Tibial nerve (tissue), 4 donors: ENCODE measurements around the gene KRT23. TPM values are rescaled to one million over a fixed set of nuclear protein-coding genes. Genes with fewer than 3 reads are reported as not detected.

Experiments
- DNase-seq, 2 donors: peaks; one replicate each; pipeline ENCODE4 v3.0.0-alpha.2; 2019; ENCODE audit warnings: low spot score in 2 of 2
- H3K27ac ChIP-seq, 4 donors: fragments of 200-600 bp; sonication (generic) in 3 of 4; one replicate each; pipeline ENCODE4 v1.5.1; 2017 to 2019; ENCODE audit warnings: mild to moderate bottlenecking in 1 of 4
- H3K27me3 ChIP-seq, 2 donors: fragments of 200-600 bp; sonication (generic) in 1 of 2; one replicate each; pipeline versions ENCODE4 v1.5.1 to v1.6.0; 2017 to 2019
- H3K36me3 ChIP-seq, 3 donors: fragments of 200-600 bp; sonication (generic); one replicate each; pipeline ENCODE4 v1.5.1; 2018 to 2019
- H3K4me1 ChIP-seq, 4 donors: fragments of 200-600 bp; sonication (generic) in 3 of 4; one replicate each; pipeline ENCODE4 v1.5.1; 2017 to 2019
- H3K4me3 ChIP-seq, 4 donors: fragments of 200-600 bp; sonication (generic) in 3 of 4; one replicate each; pipeline ENCODE4 v1.5.1; 2017 to 2019; ENCODE audit warnings: mild to moderate bottlenecking in 1 of 4, moderate library complexity in 1 of 4
- H3K9me3 ChIP-seq, 4 donors: fragments of 200-600 bp; sonication (generic) in 3 of 4; one replicate each; pipeline ENCODE4 v1.5.1; 2017 to 2019
- EP300 ChIP-seq, 2 donors: sonication (generic); formaldehyde crosslinking; IDR thresholded peaks; one replicate each; pipeline ENCODE4 v1.6.1; 2017; ENCODE audit warnings: antibody characterized with exemption in 2 of 2, mild to moderate bottlenecking in 1 of 2
- POLR2A ChIP-seq, 2 donors: fragments of 450-650 bp; IDR thresholded peaks; one replicate each; pipeline ENCODE4 v1.6.1; 2017; ENCODE audit warnings: antibody characterized with exemption in 2 of 2, mild to moderate bottlenecking in 2 of 2, moderate library complexity in 2 of 2
- WGBS, 2 donors: methylation state at CpG; one replicate each; pipeline ENCODE4 v1.1.5; 2018; 5-methylcytosine and 5-hydroxymethylcytosine counted together
- total RNA-seq, 4 donors: library from RNA; depleted of rRNA; stranded (reverse); fragments of >200 nt; gene quantifications; one replicate each; pipeline ENCODE4 v1.1.0, GENCODE V29; 2016
- TF ChIP-seq, protein P1 (sequence below), 5 experiments: fragments of 200-600 bp in 3 of 5; fragments of 450-650 bp in 2 of 5; sonication (generic) in 3 of 5; IDR thresholded peaks; one replicate each; pipeline ENCODE4 v1.5.1; 2016 to 2019; ENCODE audit warnings: antibody characterized with exemption in 5 of 5, mild to moderate bottlenecking in 3 of 5, moderate library complexity in 2 of 5

KRT23 gene
- total RNA-seq, 4 donors from 2014 or later = not detected

- DNase-seq = no peak
- H3K9me3 ChIP-seq = no peaks in the 10 kb centered on the region
- H3K36me3 ChIP-seq = no peaks in the 10 kb centered on the region
- H3K4me1 ChIP-seq = peaks cover 0 to 11% (median 0%) of the 10 kb centered on the region in 4 donors
- H3K27ac ChIP-seq = no peak overlapping the region
- TF ChIP-seq, protein P1, sequence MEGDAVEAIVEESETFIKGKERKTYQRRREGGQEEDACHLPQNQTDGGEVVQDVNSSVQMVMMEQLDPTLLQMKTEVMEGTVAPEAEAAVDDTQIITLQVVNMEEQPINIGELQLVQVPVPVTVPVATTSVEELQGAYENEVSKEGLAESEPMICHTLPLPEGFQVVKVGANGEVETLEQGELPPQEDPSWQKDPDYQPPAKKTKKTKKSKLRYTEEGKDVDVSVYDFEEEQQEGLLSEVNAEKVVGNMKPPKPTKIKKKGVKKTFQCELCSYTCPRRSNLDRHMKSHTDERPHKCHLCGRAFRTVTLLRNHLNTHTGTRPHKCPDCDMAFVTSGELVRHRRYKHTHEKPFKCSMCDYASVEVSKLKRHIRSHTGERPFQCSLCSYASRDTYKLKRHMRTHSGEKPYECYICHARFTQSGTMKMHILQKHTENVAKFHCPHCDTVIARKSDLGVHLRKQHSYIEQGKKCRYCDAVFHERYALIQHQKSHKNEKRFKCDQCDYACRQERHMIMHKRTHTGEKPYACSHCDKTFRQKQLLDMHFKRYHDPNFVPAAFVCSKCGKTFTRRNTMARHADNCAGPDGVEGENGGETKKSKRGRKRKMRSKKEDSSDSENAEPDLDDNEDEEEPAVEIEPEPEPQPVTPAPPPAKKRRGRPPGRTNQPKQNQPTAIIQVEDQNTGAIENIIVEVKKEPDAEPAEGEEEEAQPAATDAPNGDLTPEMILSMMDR (IDR thresholded peaks at IDR 0.05) = no peak
- no peak for TF ChIP-seq EP300 (IDR thresholded peaks at IDR 0.05)
- TF ChIP-seq POLR2A (IDR thresholded peaks at IDR 0.05) = no peak
- H3K4me3 ChIP-seq = no peak overlapping the region
- WGBS, 2 donors = 90 to 95% methylated on average over 2 of the region's 2 CpGs
- H3K27me3 ChIP-seq = no peaks in the 10 kb centered on the region
These were observed 13.7 kb upstream of the KRT23 start for GRCh38 chr17:40951011-40951622.

DNA sequence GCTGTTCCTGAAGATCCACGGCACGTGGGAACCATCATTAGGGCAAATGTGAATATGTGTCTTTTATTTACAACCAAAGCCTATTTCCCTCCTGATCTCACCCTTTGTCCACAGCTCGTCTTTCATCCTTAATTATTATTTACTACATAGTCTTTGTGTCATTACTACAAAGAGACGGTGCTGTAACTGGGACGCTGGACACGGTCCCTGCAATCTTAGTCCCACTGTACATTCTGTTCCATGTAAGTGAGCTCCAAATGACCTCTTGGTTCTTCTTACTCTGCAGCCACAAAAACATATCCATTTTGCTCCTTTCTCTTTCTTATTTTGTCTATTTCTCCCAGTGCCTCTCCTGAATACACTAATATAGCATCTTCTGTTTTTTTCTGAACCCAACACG is 12.7 kb upstream of the KRT23 start:
- 69 to 83% methylated on average over 7 of the region's 7 CpGs for WGBS, 2 donors
- Histone ChIP-seq H3K4me1 (peaks cover 0 to 11% (median 0%) of the 10 kb centered on the region in 4 donors), H3K9me3 (no peaks in the 10 kb centered on the region), H3K27me3 (no peaks in the 10 kb centered on the region), H3K36me3 (no peaks in the 10 kb centered on the region), H3K4me3 (no peak overlapping the region), H3K27ac (no peak overlapping the region)
- DNase-seq = no peak
- TF ChIP-seq, protein P1 (IDR thresholded peaks at IDR 0.05) = no peak
- TF ChIP-seq POLR2A (IDR thresholded peaks at IDR 0.05) = no peak

- no peaks in the 10 kb centered on the region for H3K27me3 ChIP-seq
- no peak for DNase-seq
- no peaks in the 10 kb centered on the region for H3K9me3 ChIP-seq
- TF ChIP-seq POLR2A (IDR thresholded peaks at IDR 0.05) = no peak
- no peak for TF ChIP-seq EP300 (IDR thresholded peaks at IDR 0.05)
- TF ChIP-seq, protein P1 (IDR thresholded peaks at IDR 0.05) = no peak
- no peaks in the 10 kb centered on the region for H3K36me3 ChIP-seq
- no peak overlapping the region for H3K4me3 ChIP-seq
- peaks cover 0 to 11% (median 0%) of the 10 kb centered on the region in 4 donors for H3K4me1 ChIP-seq
- H3K27ac ChIP-seq = no peak overlapping the region
- WGBS, 2 donors = 27 to 39% methylated on average over 10 of the region's 10 CpGs
These were observed 12.0 kb upstream of the KRT23 start for GRCh38 chr17:40949418-40949817.

GRCh38 chr17:40947929-40948328 is 10.5 kb upstream of the KRT23 start:
- Histone ChIP-seq H3K36me3 (no peaks in the 10 kb centered on the region), H3K4me1 (peaks cover 0 to 11% (median 0%) of the 10 kb centered on the region in 4 donors), H3K4me3 (no peak overlapping the region), H3K27ac (no peak overlapping the region), H3K27me3 (no peaks in the 10 kb centered on the region), H3K9me3 (no peaks in the 10 kb centered on the region)
- DNase-seq = no peak
- WGBS, 2 donors = 79 to 82% methylated on average over 2 of the region's 2 CpGs
- TF ChIP-seq, protein P1 (IDR thresholded peaks at IDR 0.05) = no peak
- TF ChIP-seq EP300 (IDR thresholded peaks at IDR 0.05) (no peak), POLR2A (IDR thresholded peaks at IDR 0.05) (no peak)

- H3K4me1 ChIP-seq = peaks cover 0 to 11% (median 0%) of the 10 kb centered on the region in 4 donors
- H3K27me3 ChIP-seq = no peaks in the 10 kb centered on the region
- TF ChIP-seq, protein P1 (IDR thresholded peaks at IDR 0.05) = no peak
- TF ChIP-seq POLR2A (IDR thresholded peaks at IDR 0.05) (no peak), EP300 (IDR thresholded peaks at IDR 0.05) (no peak)
- 40 to 45% methylated on average over 6 of the region's 6 CpGs for WGBS, 2 donors
- no peak overlapping the region for H3K4me3 ChIP-seq
- H3K27ac ChIP-seq = no peak overlapping the region
- no peak for DNase-seq
- no peaks in the 10 kb centered on the region for H3K36me3 ChIP-seq
- H3K9me3 ChIP-seq = no peaks in the 10 kb centered on the region
These were observed 8.0 kb upstream of the KRT23 start for GRCh38 chr17:40945414-40945813.
